Liver (tissue), 9 donors: Measurements from ENCODE around the gene COL17A1. TPM values are rescaled to one million over a fixed set of nuclear protein-coding genes. Genes with fewer than 3 reads are reported as not detected.

Experiments used
- DNase-seq: peaks from one replicate; pipeline ENCODE4 v3.0.0-alpha.2; 2017; ENCODE audit warnings: low spot score
- H3K27ac ChIP-seq, 2 donors: one replicate each; pipeline ENCODE4 v1.7.0; 2013; ENCODE audit warnings: inconsistent platforms in 2 of 2, low read length in 2 of 2, control low read depth in 1 of 2, low read depth in 1 of 2, mild to moderate bottlenecking in 1 of 2
- H3K27me3 ChIP-seq, 4 donors: one replicate each; pipeline versions ENCODE4 v1.6.1 to v1.7.0; 2013; ENCODE audit warnings: low read length in 3 of 4, inconsistent platforms in 1 of 4, mild to moderate bottlenecking in 1 of 4, moderate library complexity in 1 of 4; ENCODE audit not compliant: control insufficient read depth in 4 of 4, insufficient read depth in 4 of 4
- H3K36me3 ChIP-seq, 4 donors: one replicate each; pipeline versions ENCODE4 v1.6.1 to v1.7.0; 2013; ENCODE audit warnings: low read length in 3 of 4, mild to moderate bottlenecking in 3 of 4, low read depth in 1 of 4, moderate library complexity in 1 of 4; ENCODE audit not compliant: control insufficient read depth in 4 of 4, insufficient read depth in 3 of 4
- H3K4me1 ChIP-seq, 4 donors: one replicate each; pipeline versions ENCODE4 v1.6.1 to v1.7.0; 2013; ENCODE audit warnings: low read length in 3 of 4, mild to moderate bottlenecking in 3 of 4, moderate library complexity in 1 of 4; ENCODE audit not compliant: control insufficient read depth in 4 of 4, insufficient read depth in 4 of 4
- H3K4me3 ChIP-seq, 3 donors: one replicate each; pipeline versions ENCODE4 v1.6.1 to v1.7.0; 2013; ENCODE audit warnings: low read length in 3 of 3, control low read depth in 1 of 3, low read depth in 1 of 3, mild to moderate bottlenecking in 1 of 3
- H3K9ac ChIP-seq, 2 donors: one replicate each; pipeline ENCODE4 v1.7.0; 2013; ENCODE audit warnings: low read length in 2 of 2, mild to moderate bottlenecking in 2 of 2, moderate library complexity in 2 of 2, control low read depth in 1 of 2, low read depth in 1 of 2
- H3K9me3 ChIP-seq, 4 donors: one replicate each; pipeline versions ENCODE4 v1.6.1 to v1.7.0; 2013; ENCODE audit warnings: low read length in 3 of 4; ENCODE audit not compliant: control insufficient read depth in 4 of 4
- EGR1 ChIP-seq, 2 donors: IDR thresholded peaks; 2 replicates each; pipeline ENCODE4 v1.6.1; 2016 to 2018; ENCODE audit warnings: antibody characterized with exemption in 2 of 2, low read depth in 2 of 2
- FOXA1 ChIP-seq: IDR thresholded peaks from 2 replicates; pipeline ENCODE4 v1.6.1; 2016; ENCODE audit warnings: antibody characterized with exemption
- FOXA2 ChIP-seq: IDR thresholded peaks from 2 replicates; pipeline ENCODE4 v1.6.1; 2016; ENCODE audit warnings: antibody characterized with exemption
- GABPA ChIP-seq, 2 donors: IDR thresholded peaks in 1 of 2; conservative IDR thresholded peaks in 1 of 2; 2 replicates each; pipeline ENCODE4 v1.6.1; 2016; ENCODE audit warnings: antibody characterized with exemption in 2 of 2, mild to moderate bottlenecking in 1 of 2, moderate library complexity in 1 of 2
- HNF4A ChIP-seq, 2 donors: conservative IDR thresholded peaks; 2 replicates each; pipeline ENCODE4 v1.6.1; 2016; ENCODE audit warnings: antibody characterized with exemption in 2 of 2, mild to moderate bottlenecking in 2 of 2
- HNF4G ChIP-seq: IDR thresholded peaks from 2 replicates; pipeline ENCODE4 v1.6.1; 2016; ENCODE audit warnings: antibody characterized with exemption
- JUND ChIP-seq, 2 donors: IDR thresholded peaks; 2 replicates each; pipeline ENCODE4 v1.6.1; 2016; ENCODE audit warnings: antibody characterized with exemption in 2 of 2
- NR2F2 ChIP-seq: IDR thresholded peaks from 2 replicates; pipeline ENCODE4 v1.6.1; 2016; ENCODE audit warnings: antibody characterized with exemption
- RAD21 ChIP-seq, 2 donors: IDR thresholded peaks; 2 replicates each; pipeline ENCODE4 v1.6.1; 2016; ENCODE audit warnings: antibody characterized with exemption in 2 of 2, mild to moderate bottlenecking in 2 of 2
- RXRA ChIP-seq, 2 donors: IDR thresholded peaks; 2 replicates each; pipeline ENCODE4 v1.6.1; 2017 to 2018; ENCODE audit warnings: antibody characterized with exemption in 2 of 2, mild to moderate bottlenecking in 1 of 2
- SP1 ChIP-seq: IDR thresholded peaks from 2 replicates; pipeline ENCODE4 v1.6.1; 2018; ENCODE audit warnings: antibody characterized with exemption, mild to moderate bottlenecking
- TAF1 ChIP-seq: conservative IDR thresholded peaks from 2 replicates; pipeline ENCODE4 v1.6.1; 2016; ENCODE audit warnings: antibody characterized with exemption, mild to moderate bottlenecking
- YY1 ChIP-seq: IDR thresholded peaks from 2 replicates; pipeline ENCODE4 v1.6.1; 2016; ENCODE audit warnings: antibody characterized with exemption, mild to moderate bottlenecking
- ZBTB33 ChIP-seq: IDR thresholded peaks from 2 replicates; pipeline ENCODE4 v1.6.1; 2016; ENCODE audit warnings: antibody characterized with exemption
- WGBS: extraction: QIAGEN DNeasy Blood & Tissue Kit; methylation state at CpG from one replicate; pipeline ENCODE4 v1.1.7; 2013; 5-methylcytosine and 5-hydroxymethylcytosine counted together
- polyA plus RNA-seq, 2 donors: library from polyadenylated mRNA; stranded (reverse) in 1 of 2; unstranded in 1 of 2; fragments of 200-250 nt in 1 of 2; fragments of >200 nt in 1 of 2; fragmentation: Nextera tagmentation in 1 of 2; extraction: Ambion mirVana in 1 of 2; gene quantifications; one replicate each; pipeline versions ENCODE4 v1.2.1 to v1.2.3, GENCODE V29; 2013 to 2015
- total RNA-seq, 2 donors: library from RNA; depleted of rRNA; stranded (reverse); fragments of >200 nt; gene quantifications; one replicate each; pipeline ENCODE4 v1.2.3, GENCODE V29; 2014
- TF ChIP-seq, protein P1 (sequence below): IDR thresholded peaks from 2 replicates; pipeline ENCODE4 v1.6.1; 2016; ENCODE audit warnings: antibody characterized with exemption, mild to moderate bottlenecking
- TF ChIP-seq, protein P2 (sequence below): IDR thresholded peaks from 2 replicates; pipeline ENCODE4 v1.6.1; 2016; ENCODE audit warnings: antibody characterized with exemption
- TF ChIP-seq, protein P3 (sequence below): fragments of 150-350 bp; IDR thresholded peaks from 2 replicates; pipeline ENCODE4 v1.5.1; 2017; ENCODE audit warnings: improper control_type of control experiment, low read depth, low read length; ENCODE audit not compliant: missing input control
- TF ChIP-seq, protein P4 (sequence below): IDR thresholded peaks from 2 replicates; pipeline ENCODE4 v1.6.1; 2016; ENCODE audit warnings: antibody characterized with exemption
- donor health status: healthy.
- donor health status: healthy.
- donor health status: healthy.
- donor health status: healthy.
- donor health status: healthy.

Gene COL17A1
- total and polyA plus RNA-seq, 4 donors, result 0.05 to 1.7 TPM; not detected in 2

GRCh38 chr10:104122225-104123107 is 36.8 kb upstream of the COL17A1 start:
- no peaks in the 10 kb centered on the region for H3K9me3 ChIP-seq
- H3K4me1 ChIP-seq, result peaks cover 0 to 7% (median 4%) of the 10 kb centered on the region in 4 donors
- no peak for DNase-seq
- no peak for TF ChIP-seq HNF4A (conservative IDR thresholded peaks at IDR 0.05)
- TF ChIP-seq JUND (IDR thresholded peaks at IDR 0.05), result peak in 1 of 2 donors; percentile 5
- WGBS, result 20% methylated on average over 23 of the region's 23 CpGs
- H3K4me3 ChIP-seq, result peak overlapping the region; percentile 53 to 98 (median 93)
- H3K27me3 ChIP-seq, result no peaks in the 10 kb centered on the region
- no peaks in the 10 kb centered on the region for H3K36me3 ChIP-seq
- H3K9ac ChIP-seq, result peak overlapping the region; percentile 80 to 95
- H3K27ac ChIP-seq, result peak overlapping the region; percentile 84 to 100

- peak within 1 kb of the TSS; percentile 84 to 99 for H3K9ac ChIP-seq
- no peaks in the 10 kb centered on the region for H3K36me3 ChIP-seq
- H3K4me1 ChIP-seq, result peaks cover 0 to 7% (median 4%) of the 10 kb centered on the region in 4 donors
- WGBS, result under 1% methylated on average over 67 of the region's 67 CpGs
- TF ChIP-seq TAF1, result peak; percentile 73
- peak in 1 of 2 donors; percentile 54 for TF ChIP-seq GABPA (IDR thresholded peaks at IDR 0.05 in 1 of 2, conservative IDR thresholded peaks at IDR 0.05 in 1 of 2)
- TF ChIP-seq HNF4G, result no peak
- no peak for TF ChIP-seq FOXA1
- TF ChIP-seq, protein P1, sequence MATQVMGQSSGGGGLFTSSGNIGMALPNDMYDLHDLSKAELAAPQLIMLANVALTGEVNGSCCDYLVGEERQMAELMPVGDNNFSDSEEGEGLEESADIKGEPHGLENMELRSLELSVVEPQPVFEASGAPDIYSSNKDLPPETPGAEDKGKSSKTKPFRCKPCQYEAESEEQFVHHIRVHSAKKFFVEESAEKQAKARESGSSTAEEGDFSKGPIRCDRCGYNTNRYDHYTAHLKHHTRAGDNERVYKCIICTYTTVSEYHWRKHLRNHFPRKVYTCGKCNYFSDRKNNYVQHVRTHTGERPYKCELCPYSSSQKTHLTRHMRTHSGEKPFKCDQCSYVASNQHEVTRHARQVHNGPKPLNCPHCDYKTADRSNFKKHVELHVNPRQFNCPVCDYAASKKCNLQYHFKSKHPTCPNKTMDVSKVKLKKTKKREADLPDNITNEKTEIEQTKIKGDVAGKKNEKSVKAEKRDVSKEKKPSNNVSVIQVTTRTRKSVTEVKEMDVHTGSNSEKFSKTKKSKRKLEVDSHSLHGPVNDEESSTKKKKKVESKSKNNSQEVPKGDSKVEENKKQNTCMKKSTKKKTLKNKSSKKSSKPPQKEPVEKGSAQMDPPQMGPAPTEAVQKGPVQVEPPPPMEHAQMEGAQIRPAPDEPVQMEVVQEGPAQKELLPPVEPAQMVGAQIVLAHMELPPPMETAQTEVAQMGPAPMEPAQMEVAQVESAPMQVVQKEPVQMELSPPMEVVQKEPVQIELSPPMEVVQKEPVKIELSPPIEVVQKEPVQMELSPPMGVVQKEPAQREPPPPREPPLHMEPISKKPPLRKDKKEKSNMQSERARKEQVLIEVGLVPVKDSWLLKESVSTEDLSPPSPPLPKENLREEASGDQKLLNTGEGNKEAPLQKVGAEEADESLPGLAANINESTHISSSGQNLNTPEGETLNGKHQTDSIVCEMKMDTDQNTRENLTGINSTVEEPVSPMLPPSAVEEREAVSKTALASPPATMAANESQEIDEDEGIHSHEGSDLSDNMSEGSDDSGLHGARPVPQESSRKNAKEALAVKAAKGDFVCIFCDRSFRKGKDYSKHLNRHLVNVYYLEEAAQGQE, result peak; percentile 63
- TF ChIP-seq RAD21 (IDR thresholded peaks at IDR 0.05), result peak; percentile 63 to 66
- peak in 1 of 2 donors; percentile 46 for TF ChIP-seq JUND (IDR thresholded peaks at IDR 0.05)
- TF ChIP-seq FOXA2, result no peak
- TF ChIP-seq RXRA (IDR thresholded peaks at IDR 0.05), result no peak
- no peak for TF ChIP-seq ZBTB33
- TF ChIP-seq, protein P2, sequence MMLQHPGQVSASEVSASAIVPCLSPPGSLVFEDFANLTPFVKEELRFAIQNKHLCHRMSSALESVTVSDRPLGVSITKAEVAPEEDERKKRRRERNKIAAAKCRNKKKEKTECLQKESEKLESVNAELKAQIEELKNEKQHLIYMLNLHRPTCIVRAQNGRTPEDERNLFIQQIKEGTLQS, result no peak
- TF ChIP-seq NR2F2, result no peak
- peak; percentile 79 for TF ChIP-seq YY1
- TF ChIP-seq, protein P3, sequence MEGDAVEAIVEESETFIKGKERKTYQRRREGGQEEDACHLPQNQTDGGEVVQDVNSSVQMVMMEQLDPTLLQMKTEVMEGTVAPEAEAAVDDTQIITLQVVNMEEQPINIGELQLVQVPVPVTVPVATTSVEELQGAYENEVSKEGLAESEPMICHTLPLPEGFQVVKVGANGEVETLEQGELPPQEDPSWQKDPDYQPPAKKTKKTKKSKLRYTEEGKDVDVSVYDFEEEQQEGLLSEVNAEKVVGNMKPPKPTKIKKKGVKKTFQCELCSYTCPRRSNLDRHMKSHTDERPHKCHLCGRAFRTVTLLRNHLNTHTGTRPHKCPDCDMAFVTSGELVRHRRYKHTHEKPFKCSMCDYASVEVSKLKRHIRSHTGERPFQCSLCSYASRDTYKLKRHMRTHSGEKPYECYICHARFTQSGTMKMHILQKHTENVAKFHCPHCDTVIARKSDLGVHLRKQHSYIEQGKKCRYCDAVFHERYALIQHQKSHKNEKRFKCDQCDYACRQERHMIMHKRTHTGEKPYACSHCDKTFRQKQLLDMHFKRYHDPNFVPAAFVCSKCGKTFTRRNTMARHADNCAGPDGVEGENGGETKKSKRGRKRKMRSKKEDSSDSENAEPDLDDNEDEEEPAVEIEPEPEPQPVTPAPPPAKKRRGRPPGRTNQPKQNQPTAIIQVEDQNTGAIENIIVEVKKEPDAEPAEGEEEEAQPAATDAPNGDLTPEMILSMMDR, result peak; percentile 53
- peak in 1 of 2 donors; percentile 14 for TF ChIP-seq HNF4A (conservative IDR thresholded peaks at IDR 0.05)
- no peak for TF ChIP-seq EGR1 (IDR thresholded peaks at IDR 0.05; ENCODE audit: low read depth in 2 of 2)
- peak; percentile 66 for TF ChIP-seq SP1
- TF ChIP-seq, protein P4, sequence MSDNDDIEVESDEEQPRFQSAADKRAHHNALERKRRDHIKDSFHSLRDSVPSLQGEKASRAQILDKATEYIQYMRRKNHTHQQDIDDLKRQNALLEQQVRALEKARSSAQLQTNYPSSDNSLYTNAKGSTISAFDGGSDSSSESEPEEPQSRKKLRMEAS, result peak; percentile 37
- H3K27ac ChIP-seq, result peak within 1 kb of the TSS; percentile 90 to 100
- H3K9me3 ChIP-seq, result no peaks in the 10 kb centered on the region
- H3K4me3 ChIP-seq, result peak within 1 kb of the TSS; percentile 64 to 98 (median 93)
- DNase-seq, result peak; percentile 98
- no peaks in the 10 kb centered on the region for H3K27me3 ChIP-seq
Observed at GRCh38 chr10:104121485-104122224, 36.0 kb upstream of the COL17A1 start, which contains the start of gene SFR1. SFR1 (plus strand) TSS chr10:104122171; CDS start chr10:104122184, 13 bp downstream.
